Astrocyte of the cerebellum (primary cell): Measurements from ENCODE around the gene CHD5.
"Not testable (repeated sequence)": the region's sequence is repeated elsewhere in the genome, so short reads cannot be mapped to it uniquely, and the experiment has no call there.

Source experiments
- DNase-seq: peaks from one replicate; pipeline ENCODE4 v3.0.0-alpha.2; 2011; ENCODE audit warnings: low read depth
- H3K4me3 ChIP-seq: 2 replicates; pipeline ENCODE4 v1.5.1; 2011; ENCODE audit warnings: mild to moderate bottlenecking, low read depth, low read length, moderate library complexity
- CTCF ChIP-seq: IDR thresholded peaks from 2 replicates; pipeline ENCODE4 v1.5.1; 2012; ENCODE audit warnings: low read length, low read depth, moderate library complexity, mild to moderate bottlenecking; ENCODE audit errors: missing control alignments
- in situ Hi-C: cut with HindIII; loops from 2 replicates; pipeline ENCODE4 v1.10.0; 2017; ENCODE audit warnings: low sequenced_read_pairs

CHD5 gene

GRCh38 chr1:6068932-6069331 lies 111.2 kb downstream of the CHD5 start:
- H3K4me3 ChIP-seq = no peak overlapping the region
- no peak for TF ChIP-seq CTCF
- in situ Hi-C loops = no loop called here
- DNase-seq = no peak

GRCh38 chr1:6068073-6068472 lies 112.0 kb downstream of the CHD5 start:
- in situ Hi-C loops = no loop called here
- no peak overlapping the region for H3K4me3 ChIP-seq
- no peak for DNase-seq
- TF ChIP-seq CTCF = no peak

- DNase-seq = no peak
- H3K4me3 ChIP-seq = no peak overlapping the region
- in situ Hi-C loops = no loop called here
- no peak for TF ChIP-seq CTCF
Measured at GRCh38 chr1:6066680-6067079, 113.4 kb downstream of the CHD5 start.

- no peak overlapping the region for H3K4me3 ChIP-seq
- TF ChIP-seq CTCF = no peak
- no peak for DNase-seq
- in situ Hi-C loops = no loop called here
Measured at GRCh38 chr1:6065093-6065858, 114.8 kb downstream of the CHD5 start.

- DNase-seq, H3K4me3 ChIP-seq, in situ Hi-C loops: not testable (repeated sequence)
Measured at GRCh38 chr1:6063532-6064053, 116.5 kb downstream of the CHD5 start.

- in situ Hi-C loops = no loop called here
- DNase-seq = no peak
- no peak for TF ChIP-seq CTCF
- H3K4me3 ChIP-seq = no peak overlapping the region
Measured at GRCh38 chr1:6062670-6063069, 117.5 kb downstream of the CHD5 start.

- TF ChIP-seq CTCF = no peak
- in situ Hi-C loops = no loop called here
- no peak overlapping the region for H3K4me3 ChIP-seq
- DNase-seq = no peak
Measured at GRCh38 chr1:6059866-6060265, 120.3 kb downstream of the CHD5 start.
